Endodermal cell (in vitro differentiated cells): Measurements from ENCODE around the gene HPCAL1. TPM values are rescaled to one million over a fixed set of nuclear protein-coding genes. Genes with fewer than 3 reads are reported as not detected.
A peak's percentile ranks its signal among the peaks of the same experiment; 100 is the strongest.

Experiments used
- DNase-seq: peaks from one replicate; pipeline ENCODE4 v3.0.0-alpha.2; 2017
- H3K27ac ChIP-seq: 2 replicates; pipeline ENCODE4 v1.5.1; 2013; ENCODE audit warnings: mild to moderate bottlenecking, low read depth, low read length, moderate library complexity
- H3K27me3 ChIP-seq: 2 replicates; pipeline ENCODE4 v1.6.1; 2013; ENCODE audit warnings: mild to moderate bottlenecking, low read length, moderate library complexity; ENCODE audit not compliant: insufficient read depth, control insufficient read depth, poor library complexity, severe bottlenecking
- H3K36me3 ChIP-seq: 2 replicates; pipeline ENCODE4 v1.7.0; 2013; ENCODE audit warnings: mild to moderate bottlenecking, low read length, moderate library complexity; ENCODE audit not compliant: control insufficient read depth, insufficient read depth
- H3K4me1 ChIP-seq: one replicate; pipeline ENCODE4 v1.7.0; 2013; ENCODE audit warnings: low read length; ENCODE audit not compliant: control insufficient read depth, insufficient read depth
- H3K4me3 ChIP-seq: 2 replicates; pipeline ENCODE4 v1.5.1; 2013; ENCODE audit warnings: mild to moderate bottlenecking, low read length, moderate library complexity
- H3K9ac ChIP-seq: 2 replicates; pipeline ENCODE4 v1.6.1; 2013; ENCODE audit warnings: mild to moderate bottlenecking, low read length, moderate library complexity; ENCODE audit not compliant: poor library complexity, severe bottlenecking; ENCODE audit errors: extremely low read depth
- H3K9me3 ChIP-seq: 2 replicates; pipeline ENCODE4 v1.6.1; 2013; ENCODE audit warnings: mild to moderate bottlenecking, low read length, moderate library complexity; ENCODE audit not compliant: control insufficient read depth
- H3K27ac Mint-ChIP-seq: 2 replicates; pipeline ENCODE4 v1.8.0; 2020; ENCODE audit warnings: mixed read lengths
- H3K27me3 Mint-ChIP-seq: 2 replicates; pipeline ENCODE4 v1.8.0; 2021; ENCODE audit warnings: mild to moderate bottlenecking, mixed read lengths; ENCODE audit not compliant: insufficient read depth
- H3K36me3 Mint-ChIP-seq: 2 replicates; pipeline ENCODE4 v1.8.0; 2020; ENCODE audit warnings: low read depth, mixed read lengths
- H3K4me1 Mint-ChIP-seq: 2 replicates; pipeline ENCODE4 v1.8.0; 2020; ENCODE audit warnings: mixed read lengths
- H3K4me3 Mint-ChIP-seq: 2 replicates; pipeline ENCODE4 v1.8.0; 2020; ENCODE audit warnings: mild to moderate bottlenecking, moderate library complexity, mixed read lengths
- H3K9me3 Mint-ChIP-seq: 2 replicates; pipeline ENCODE4 v1.8.0; 2020; ENCODE audit warnings: mild to moderate bottlenecking, mixed read lengths
- WGBS, 2 experiments: methylation state at CpG; one replicate each; pipeline versions ENCODE4 v1.1.5 to v1.1.7; 2013; ENCODE audit warnings: missing lambda C conversion rate in 2 of 2, mixed read lengths in 1 of 2; ENCODE audit not compliant: insufficient coverage in 1 of 2, insufficient read length in 1 of 2; 5-methylcytosine and 5-hydroxymethylcytosine counted together
- total RNA-seq, 2 donors: library from RNA; stranded (reverse); fragmentation: NEBNext Ultra II Directional in 1 of 2; extraction: Animal tissue kit (Norgen Biotek cat#: 25700) in 1 of 2; gene quantifications; 2 replicates in 1 of 2; 3 replicates in 1 of 2; pipeline ENCODE4 v1.2.1, GENCODE V29; 2021
- TF ChIP-seq, protein P1 (sequence below): fragments of 200-600 bp; sonication (generic); conservative IDR thresholded peaks from 2 replicates; pipeline ENCODE4 v1.5.0; 2021; ENCODE audit warnings: antibody characterized with exemption, mild to moderate bottlenecking

The HPCAL1 gene
- total RNA-seq, 2 donors from 2014 or later: 6.8 to 8.1 TPM

DNA sequence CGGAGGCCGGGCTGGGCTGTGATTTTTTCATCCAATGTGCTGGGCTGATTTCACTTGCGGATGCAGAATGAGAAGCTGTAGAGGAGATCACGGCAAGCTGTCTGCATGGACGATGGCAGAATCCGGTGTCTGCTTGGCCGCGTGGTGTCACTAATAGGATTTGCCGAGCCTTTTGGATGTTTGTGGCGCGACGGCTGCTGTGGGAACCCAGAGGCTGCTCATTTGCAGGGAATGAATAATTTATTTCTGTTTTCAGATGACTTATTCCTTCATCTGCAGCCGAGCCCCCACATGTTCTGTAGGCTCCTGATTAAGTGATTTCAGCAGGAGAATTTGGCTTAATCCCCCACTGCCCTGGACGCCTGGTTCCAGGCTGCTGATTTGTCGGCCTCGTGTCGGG lies 82.8 kb downstream of the HPCAL1 start:
- H3K27me3 Mint-ChIP-seq: no peaks in the 10 kb centered on the region
- H3K36me3 Mint-ChIP-seq: no peaks in the 10 kb centered on the region
- TF ChIP-seq, protein P1, sequence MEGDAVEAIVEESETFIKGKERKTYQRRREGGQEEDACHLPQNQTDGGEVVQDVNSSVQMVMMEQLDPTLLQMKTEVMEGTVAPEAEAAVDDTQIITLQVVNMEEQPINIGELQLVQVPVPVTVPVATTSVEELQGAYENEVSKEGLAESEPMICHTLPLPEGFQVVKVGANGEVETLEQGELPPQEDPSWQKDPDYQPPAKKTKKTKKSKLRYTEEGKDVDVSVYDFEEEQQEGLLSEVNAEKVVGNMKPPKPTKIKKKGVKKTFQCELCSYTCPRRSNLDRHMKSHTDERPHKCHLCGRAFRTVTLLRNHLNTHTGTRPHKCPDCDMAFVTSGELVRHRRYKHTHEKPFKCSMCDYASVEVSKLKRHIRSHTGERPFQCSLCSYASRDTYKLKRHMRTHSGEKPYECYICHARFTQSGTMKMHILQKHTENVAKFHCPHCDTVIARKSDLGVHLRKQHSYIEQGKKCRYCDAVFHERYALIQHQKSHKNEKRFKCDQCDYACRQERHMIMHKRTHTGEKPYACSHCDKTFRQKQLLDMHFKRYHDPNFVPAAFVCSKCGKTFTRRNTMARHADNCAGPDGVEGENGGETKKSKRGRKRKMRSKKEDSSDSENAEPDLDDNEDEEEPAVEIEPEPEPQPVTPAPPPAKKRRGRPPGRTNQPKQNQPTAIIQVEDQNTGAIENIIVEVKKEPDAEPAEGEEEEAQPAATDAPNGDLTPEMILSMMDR: no peak
- no peaks in the 10 kb centered on the region for H3K9me3 Mint-ChIP-seq
- H3K4me1 ChIP-seq: peaks cover 3% of the 10 kb centered on the region
- WGBS, 2 experiments: 94 to 97% methylated on average over 14 to 17 of the region's 17 CpGs
- H3K9ac ChIP-seq: no peak overlapping the region
- H3K4me3 Mint-ChIP-seq: no peak overlapping the region
- no peaks in the 10 kb centered on the region for H3K36me3 ChIP-seq
- H3K27me3 ChIP-seq: no peaks in the 10 kb centered on the region
- peak overlapping the region; percentile 86 for H3K27ac ChIP-seq
- no peak overlapping the region for H3K27ac Mint-ChIP-seq
- no peaks in the 10 kb centered on the region for H3K9me3 ChIP-seq
- peaks cover 30% of the 10 kb centered on the region for H3K4me1 Mint-ChIP-seq
- DNase-seq: no peak
- no peak overlapping the region for H3K4me3 ChIP-seq

DNA sequence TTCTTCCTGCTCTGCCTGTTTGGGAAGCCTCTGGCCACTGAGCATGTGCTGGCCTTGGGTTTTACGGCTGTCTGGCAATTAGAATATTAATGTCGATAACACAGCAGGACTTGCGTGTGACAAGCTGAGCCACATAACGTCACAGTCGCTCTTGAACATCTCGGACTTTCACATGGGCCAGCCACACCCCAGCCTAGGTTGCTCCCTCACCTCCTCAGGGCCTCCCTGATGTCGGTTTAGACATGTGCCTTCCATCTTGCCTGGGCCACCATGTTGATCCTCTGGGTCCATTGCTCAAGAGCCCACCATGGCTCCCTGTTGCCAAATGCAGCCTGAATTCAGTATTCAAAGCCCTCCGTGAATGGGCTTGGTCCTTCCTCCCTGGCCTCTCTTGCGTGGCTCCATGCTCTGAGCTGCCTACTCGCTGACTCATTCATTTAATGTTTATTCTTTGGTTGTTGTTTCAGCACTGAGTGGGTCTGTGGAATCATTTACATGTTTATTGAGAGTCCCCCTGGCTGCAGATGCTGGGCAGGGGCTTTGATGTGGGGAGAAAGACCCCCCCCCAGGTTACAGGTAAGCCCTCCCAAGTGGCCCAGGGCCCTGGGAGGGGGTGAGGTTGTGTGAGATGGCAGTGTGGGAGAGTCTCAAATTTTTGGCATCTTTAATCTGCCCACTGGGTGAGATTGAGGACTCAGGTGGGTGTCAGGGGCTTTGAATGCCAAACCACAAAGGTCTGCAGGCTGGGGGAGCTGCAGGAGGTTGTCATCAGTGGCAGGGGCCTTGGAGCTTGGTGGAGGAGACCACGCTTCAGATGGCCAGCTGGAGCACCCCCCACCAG lies 83.4 kb downstream of the HPCAL1 start:
- Histone ChIP-seq H3K9me3 (no peaks in the 10 kb centered on the region), H3K27ac (peak overlapping the region; percentile 86), H3K27me3 (no peaks in the 10 kb centered on the region), H3K9ac (no peak overlapping the region), H3K4me1 (peaks cover 3% of the 10 kb centered on the region), H3K36me3 (no peaks in the 10 kb centered on the region), H3K4me3 (no peak overlapping the region)
- H3K36me3 Mint-ChIP-seq: no peaks in the 10 kb centered on the region
- TF ChIP-seq, protein P1: no peak
- no peaks in the 10 kb centered on the region for H3K27me3 Mint-ChIP-seq
- H3K4me3 Mint-ChIP-seq: no peak overlapping the region
- DNase-seq: no peak
- H3K9me3 Mint-ChIP-seq: no peaks in the 10 kb centered on the region
- peaks cover 29% of the 10 kb centered on the region for H3K4me1 Mint-ChIP-seq
- no peak overlapping the region for H3K27ac Mint-ChIP-seq
- WGBS, 2 experiments: 86 to 91% methylated on average over 7 to 11 of the region's 11 CpGs

DNA sequence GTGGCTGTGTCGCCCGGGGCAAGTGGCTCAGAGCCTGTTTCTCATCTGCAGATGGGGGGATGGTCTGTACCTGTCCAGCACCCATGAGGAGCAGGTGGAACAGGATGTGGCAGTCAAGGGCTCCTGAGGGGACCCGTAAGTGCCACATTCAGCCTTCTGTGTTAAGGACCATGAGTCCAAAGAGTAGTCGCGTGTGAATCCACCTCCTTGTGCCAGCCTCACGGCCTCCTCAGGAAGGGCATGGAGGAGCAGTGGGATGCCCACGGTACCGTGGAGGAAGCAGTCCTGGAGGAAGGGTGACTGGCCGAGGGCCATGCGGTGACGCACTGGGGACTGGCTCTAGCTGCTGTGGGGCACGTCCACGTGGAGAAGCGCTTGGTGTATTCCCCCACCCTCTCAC lies 84.3 kb downstream of the HPCAL1 start:
- no peak for DNase-seq
- no peak overlapping the region for H3K27ac Mint-ChIP-seq
- Histone ChIP-seq H3K27ac (no peak overlapping the region), H3K27me3 (no peaks in the 10 kb centered on the region), H3K9me3 (no peaks in the 10 kb centered on the region), H3K9ac (no peak overlapping the region), H3K4me1 (peaks cover 3% of the 10 kb centered on the region), H3K36me3 (no peaks in the 10 kb centered on the region), H3K4me3 (no peak overlapping the region)
- peaks cover 20% of the 10 kb centered on the region for H3K4me1 Mint-ChIP-seq
- TF ChIP-seq, protein P1: no peak
- H3K9me3 Mint-ChIP-seq: no peaks in the 10 kb centered on the region
- no peaks in the 10 kb centered on the region for H3K27me3 Mint-ChIP-seq
- H3K36me3 Mint-ChIP-seq: no peaks in the 10 kb centered on the region
- no peak overlapping the region for H3K4me3 Mint-ChIP-seq
- 93 to 96% methylated on average over 10 to 14 of the region's 14 CpGs for WGBS, 2 experiments
